DOHH2 (cell line): ENCODE measurements around the gene PRSS3.
A peak's percentile ranks its signal among the peaks of the same experiment; 100 is the strongest.
"Not testable (repeated sequence)": the region's sequence is repeated elsewhere in the genome, so short reads cannot be mapped to it uniquely, and the experiment has no call there.

Source experiments
- H3F3A ChIP-seq: fragments of 200-600 bp; sonication (generic), shearing (Covaris generic); 2 replicates; pipeline ENCODE4 v1.6.0; 2016; ENCODE audit warnings: antibody characterized with exemption, mild to moderate bottlenecking; ENCODE audit not compliant: control insufficient read depth, insufficient read depth
- H3K27ac ChIP-seq: fragments of 200-600 bp; sonication (generic); 2 replicates; pipeline ENCODE4 v1.5.1; 2014; ENCODE audit warnings: low read depth, mild to moderate bottlenecking, low read length, moderate library complexity
- H3K27me3 ChIP-seq: fragments of 200-600 bp; sonication (generic); 2 replicates; pipeline ENCODE4 v1.6.1; 2014; ENCODE audit warnings: mild to moderate bottlenecking, low read length, mixed read lengths; ENCODE audit not compliant: control insufficient read depth
- H3K36me3 ChIP-seq: fragments of 200-600 bp; sonication (generic); 2 replicates; pipeline ENCODE4 v1.6.1; 2014; ENCODE audit warnings: mild to moderate bottlenecking, low read length, moderate library complexity, mixed read lengths; ENCODE audit not compliant: control insufficient read depth
- H3K4me1 ChIP-seq: fragments of 200-600 bp; sonication (generic); 2 replicates; pipeline ENCODE4 v1.6.1; 2014; ENCODE audit warnings: mild to moderate bottlenecking, low read length, mixed read lengths; ENCODE audit not compliant: control insufficient read depth
- H3K4me2 ChIP-seq: fragments of 200-600 bp; sonication (generic); 2 replicates; pipeline ENCODE4 v1.6.0; 2014; ENCODE audit warnings: mild to moderate bottlenecking, low read length, moderate library complexity
- H3K4me3 ChIP-seq: fragments of 200-600 bp; sonication (generic); 2 replicates; pipeline ENCODE4 v1.5.1; 2014; ENCODE audit warnings: mild to moderate bottlenecking, low read length, mixed read lengths
- H3K79me2 ChIP-seq: fragments of 200-600 bp; sonication (generic); 2 replicates; pipeline ENCODE4 v1.6.1; 2014; ENCODE audit warnings: mild to moderate bottlenecking, low read length, mixed read lengths; ENCODE audit not compliant: control insufficient read depth
- H3K9me2 ChIP-seq: fragments of 200-600 bp; sonication (generic); replicated peaks from 2 replicates; pipeline ENCODE4 v1.6.1; 2014; ENCODE audit warnings: mild to moderate bottlenecking, low read length, mixed read lengths; ENCODE audit not compliant: control insufficient read depth
- H3K9me3 ChIP-seq: fragments of 200-600 bp; sonication (generic); 2 replicates; pipeline ENCODE4 v1.6.1; 2014; ENCODE audit warnings: antibody characterized with exemption, low read length, mixed read lengths; ENCODE audit not compliant: control insufficient read depth, insufficient read depth
- H4K20me1 ChIP-seq: fragments of 200-600 bp; sonication (generic); 2 replicates; pipeline ENCODE4 v1.6.0; 2014; ENCODE audit warnings: low read depth, mild to moderate bottlenecking, antibody characterized with exemption, low read length, moderate library complexity; ENCODE audit not compliant: control insufficient read depth, insufficient read depth
- EZH2phosphoT487 ChIP-seq: fragments of 200-600 bp; sonication (generic); IDR thresholded peaks from 2 replicates; pipeline ENCODE4 v1.6.1; 2017; ENCODE audit warnings: borderline replicate concordance, mild to moderate bottlenecking, antibody characterized with exemption, low read length, moderate library complexity, mixed read lengths
- TF ChIP-seq, protein P1 (sequence below): fragments of 200-600 bp; sonication (generic); IDR thresholded peaks from one replicate; pipeline ENCODE4 v1.5.1; 2014; ENCODE audit warnings: antibody characterized with exemption, mild to moderate bottlenecking, low read depth, low read length; ENCODE audit not compliant: poor library complexity, severe bottlenecking

PRSS3 gene

DNA sequence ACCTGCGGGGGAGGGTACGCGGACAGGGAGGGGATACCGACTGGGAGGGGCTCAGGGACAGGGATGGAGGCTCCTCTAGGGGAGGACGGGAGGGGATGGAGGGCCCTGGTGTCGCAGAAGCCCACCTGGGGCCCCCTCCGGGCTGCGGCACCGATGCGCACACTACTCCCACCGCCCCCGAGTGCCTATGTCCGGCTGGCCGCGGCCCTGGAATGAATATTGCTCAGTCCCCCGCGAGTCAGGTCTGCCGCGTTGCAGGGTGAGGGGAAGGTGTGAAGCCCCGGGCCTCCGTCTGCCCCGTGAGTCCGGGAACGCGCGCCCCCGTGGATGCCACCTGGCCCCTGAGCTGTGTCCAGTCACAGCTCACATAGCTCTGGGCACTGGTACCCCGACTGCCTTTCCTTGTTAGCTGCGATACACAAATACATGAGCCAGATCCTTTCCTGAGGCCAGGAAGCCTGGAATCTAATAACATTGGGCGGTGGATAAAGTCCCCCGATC lies 44.5 kb upstream of the PRSS3 start:
- TF ChIP-seq, protein P1, sequence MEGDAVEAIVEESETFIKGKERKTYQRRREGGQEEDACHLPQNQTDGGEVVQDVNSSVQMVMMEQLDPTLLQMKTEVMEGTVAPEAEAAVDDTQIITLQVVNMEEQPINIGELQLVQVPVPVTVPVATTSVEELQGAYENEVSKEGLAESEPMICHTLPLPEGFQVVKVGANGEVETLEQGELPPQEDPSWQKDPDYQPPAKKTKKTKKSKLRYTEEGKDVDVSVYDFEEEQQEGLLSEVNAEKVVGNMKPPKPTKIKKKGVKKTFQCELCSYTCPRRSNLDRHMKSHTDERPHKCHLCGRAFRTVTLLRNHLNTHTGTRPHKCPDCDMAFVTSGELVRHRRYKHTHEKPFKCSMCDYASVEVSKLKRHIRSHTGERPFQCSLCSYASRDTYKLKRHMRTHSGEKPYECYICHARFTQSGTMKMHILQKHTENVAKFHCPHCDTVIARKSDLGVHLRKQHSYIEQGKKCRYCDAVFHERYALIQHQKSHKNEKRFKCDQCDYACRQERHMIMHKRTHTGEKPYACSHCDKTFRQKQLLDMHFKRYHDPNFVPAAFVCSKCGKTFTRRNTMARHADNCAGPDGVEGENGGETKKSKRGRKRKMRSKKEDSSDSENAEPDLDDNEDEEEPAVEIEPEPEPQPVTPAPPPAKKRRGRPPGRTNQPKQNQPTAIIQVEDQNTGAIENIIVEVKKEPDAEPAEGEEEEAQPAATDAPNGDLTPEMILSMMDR: no peak
- no peak for TF ChIP-seq EZH2phosphoT487
- Histone ChIP-seq H3K4me1 (peaks cover 13% of the 10 kb centered on the region), H3K9me2 (no peaks in the 10 kb centered on the region), H3K9me3 (peaks cover 11% of the 10 kb centered on the region; the same call in 1 of the 2 replicates), H3K4me2 (no peak overlapping the region), H3F3A (no peaks in the 10 kb centered on the region), H3K36me3 (no peaks in the 10 kb centered on the region), H3K27me3 (peaks cover 20% of the 10 kb centered on the region), H3K79me2 (no peaks in the 10 kb centered on the region), H3K27ac (no peak overlapping the region), H3K4me3 (no peak overlapping the region), H4K20me1 (no peaks in the 10 kb centered on the region)

DNA sequence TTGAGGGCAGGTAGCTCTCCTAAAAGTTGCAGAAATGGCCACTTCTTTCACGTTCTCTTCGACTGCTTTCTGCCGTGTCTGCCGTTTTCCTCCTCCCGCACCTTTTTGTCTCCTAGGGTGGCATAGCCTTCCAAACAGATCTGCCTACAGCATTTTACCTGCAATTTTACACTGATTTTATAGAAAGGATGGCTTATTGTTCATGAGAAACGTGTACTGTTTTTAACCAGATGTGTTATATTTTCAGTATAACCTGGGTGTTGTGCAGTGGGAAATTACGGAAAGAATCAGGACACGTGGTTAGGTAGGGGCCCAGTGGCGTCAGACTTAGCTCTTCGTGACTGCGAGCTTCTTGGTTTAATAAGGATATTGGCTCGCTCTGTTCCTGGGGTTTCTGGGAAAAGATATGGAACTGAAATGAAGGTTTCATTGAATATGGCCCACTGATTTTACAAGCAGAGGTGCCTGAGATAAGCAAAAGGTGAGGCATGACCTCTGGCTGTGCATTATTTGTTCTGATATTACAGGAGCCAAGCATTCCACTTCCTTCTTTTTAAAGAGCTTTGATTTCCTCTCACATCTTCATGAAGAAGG lies 43.7 kb upstream of the PRSS3 start:
- TF ChIP-seq, protein P1: no peak
- TF ChIP-seq EZH2phosphoT487: no peak
- Histone ChIP-seq H3K79me2 (no peaks in the 10 kb centered on the region), H3K4me2 (peak overlapping the region; percentile 48), H3K9me3 (peaks cover 11% of the 10 kb centered on the region; the same call in 1 of the 2 replicates), H3K4me1 (peaks cover 13% of the 10 kb centered on the region), H4K20me1 (no peaks in the 10 kb centered on the region), H3K9me2 (no peaks in the 10 kb centered on the region), H3K27me3 (peaks cover 20% of the 10 kb centered on the region), H3K27ac (no peak overlapping the region), H3F3A (no peaks in the 10 kb centered on the region), H3K4me3 (peak overlapping the region; percentile 22; the same call in 1 of the 2 replicates), H3K36me3 (no peaks in the 10 kb centered on the region)

DNA sequence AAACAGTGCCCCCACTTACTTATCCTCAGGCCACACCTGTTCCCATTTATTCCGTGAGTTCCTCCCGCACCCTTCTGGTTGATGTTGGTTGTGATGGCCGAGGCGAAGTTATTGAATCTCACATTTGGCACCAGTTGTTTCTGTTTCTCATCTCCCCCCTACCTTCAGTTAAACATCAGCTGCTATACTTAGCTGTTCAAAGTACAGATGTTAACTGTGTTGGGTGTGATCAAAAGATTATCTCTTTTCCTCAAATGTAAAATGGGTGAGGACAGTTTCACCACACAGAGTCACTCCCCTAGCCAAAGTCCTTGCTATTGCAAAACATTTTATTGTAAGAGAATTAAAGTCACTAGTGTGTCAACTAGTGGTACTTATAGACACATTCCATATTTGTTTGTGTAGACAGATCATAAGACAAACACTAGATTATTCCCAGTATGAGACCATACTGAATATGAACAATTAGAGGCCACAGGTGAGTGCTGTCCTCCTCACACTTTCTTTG lies 43.2 kb upstream of the PRSS3 start:
- Histone ChIP-seq H3K9me3 (peaks cover 11% of the 10 kb centered on the region; the same call in 1 of the 2 replicates), H3K27me3 (peaks cover 20% of the 10 kb centered on the region), H3K27ac (no peak overlapping the region), H3K36me3 (no peaks in the 10 kb centered on the region), H3K4me1 (peaks cover 13% of the 10 kb centered on the region), H3K9me2 (no peaks in the 10 kb centered on the region), H3K79me2 (no peaks in the 10 kb centered on the region), H3K4me2 (peak overlapping the region; percentile 48), H4K20me1 (no peaks in the 10 kb centered on the region), H3K4me3 (no peak overlapping the region), H3F3A (no peaks in the 10 kb centered on the region)
- no peak for TF ChIP-seq EZH2phosphoT487
- TF ChIP-seq, protein P1: no peak

DNA sequence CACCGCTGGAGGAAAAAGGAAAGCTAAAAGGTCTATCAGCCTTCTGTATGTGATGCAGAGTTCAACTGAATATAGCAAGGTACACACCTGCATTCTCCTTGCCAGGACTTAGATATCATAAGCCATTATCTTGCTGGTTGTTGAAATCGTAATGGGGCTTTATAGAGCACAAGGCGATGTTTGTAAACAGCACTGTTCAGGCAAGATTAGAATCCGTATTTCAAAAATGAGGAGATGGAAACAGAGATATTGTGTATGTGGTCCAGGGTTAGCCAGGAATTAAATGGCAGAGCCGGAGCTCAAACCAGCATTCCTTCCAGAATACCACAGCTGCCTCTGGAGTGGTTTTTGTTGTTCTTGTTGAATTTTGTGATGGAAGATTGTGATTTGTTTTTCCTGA lies 42.6 kb upstream of the PRSS3 start:
- not testable (repeated sequence) for H3K4me3 ChIP-seq, H4K20me1 ChIP-seq, H3K9me2 ChIP-seq, H3K36me3 ChIP-seq, H3K79me2 ChIP-seq, H3K4me2 ChIP-seq, H3K27ac ChIP-seq, H3F3A ChIP-seq
- Histone ChIP-seq H3K4me1 (peaks cover 13% of the 10 kb centered on the region), H3K9me3 (peaks cover 11% of the 10 kb centered on the region; the same call in 1 of the 2 replicates), H3K27me3 (peaks cover 20% of the 10 kb centered on the region)

DNA sequence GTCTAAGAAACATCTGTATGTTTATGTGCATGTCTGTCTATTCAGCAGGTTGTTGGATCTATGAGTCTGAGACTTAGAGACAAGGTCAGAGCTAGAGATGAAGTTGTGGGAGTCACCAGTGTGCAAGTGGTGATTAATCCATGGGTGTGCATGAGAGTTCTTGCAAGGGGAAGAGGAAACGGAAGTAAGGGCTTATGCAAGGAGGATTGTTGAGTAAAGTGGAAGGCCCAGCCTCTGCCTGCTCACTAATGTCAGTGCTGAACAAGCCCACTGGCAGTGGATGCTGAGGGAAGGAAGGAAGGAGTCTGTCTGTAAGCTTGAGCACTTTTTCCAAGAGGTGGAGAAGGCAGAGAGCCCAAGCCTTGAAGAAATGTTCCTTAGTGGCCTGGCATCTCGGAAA lies 35.7 kb upstream of the PRSS3 start:
- H4K20me1 ChIP-seq, H3K27ac ChIP-seq, H3F3A ChIP-seq, H3K4me1 ChIP-seq, H3K4me2 ChIP-seq, H3K27me3 ChIP-seq, H3K9me3 ChIP-seq, H3K9me2 ChIP-seq, H3K36me3 ChIP-seq, H3K4me3 ChIP-seq, H3K79me2 ChIP-seq: not testable (repeated sequence)
